VCaP (cell line): ENCODE measurements around the gene ANTXR2.

Experiments
- H3K27ac ChIP-seq: fragments of 450-650 bp; 2 replicates; pipeline ENCODE4 v1.5.1; 2017
- TF ChIP-seq, protein P1 (sequence below): fragments of 450-650 bp; conservative IDR thresholded peaks from 2 replicates; pipeline ENCODE4 v1.5.1; 2017; ENCODE audit warnings: mild to moderate bottlenecking, moderate library complexity

The ANTXR2 gene

GRCh38 chr4:80079255-80079923 lies 6.4 kb upstream of the ANTXR2 start:
- H3K27ac ChIP-seq: no peak overlapping the region
- TF ChIP-seq, protein P1, sequence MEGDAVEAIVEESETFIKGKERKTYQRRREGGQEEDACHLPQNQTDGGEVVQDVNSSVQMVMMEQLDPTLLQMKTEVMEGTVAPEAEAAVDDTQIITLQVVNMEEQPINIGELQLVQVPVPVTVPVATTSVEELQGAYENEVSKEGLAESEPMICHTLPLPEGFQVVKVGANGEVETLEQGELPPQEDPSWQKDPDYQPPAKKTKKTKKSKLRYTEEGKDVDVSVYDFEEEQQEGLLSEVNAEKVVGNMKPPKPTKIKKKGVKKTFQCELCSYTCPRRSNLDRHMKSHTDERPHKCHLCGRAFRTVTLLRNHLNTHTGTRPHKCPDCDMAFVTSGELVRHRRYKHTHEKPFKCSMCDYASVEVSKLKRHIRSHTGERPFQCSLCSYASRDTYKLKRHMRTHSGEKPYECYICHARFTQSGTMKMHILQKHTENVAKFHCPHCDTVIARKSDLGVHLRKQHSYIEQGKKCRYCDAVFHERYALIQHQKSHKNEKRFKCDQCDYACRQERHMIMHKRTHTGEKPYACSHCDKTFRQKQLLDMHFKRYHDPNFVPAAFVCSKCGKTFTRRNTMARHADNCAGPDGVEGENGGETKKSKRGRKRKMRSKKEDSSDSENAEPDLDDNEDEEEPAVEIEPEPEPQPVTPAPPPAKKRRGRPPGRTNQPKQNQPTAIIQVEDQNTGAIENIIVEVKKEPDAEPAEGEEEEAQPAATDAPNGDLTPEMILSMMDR: no peak

- TF ChIP-seq, protein P1: no peak
- H3K27ac ChIP-seq: no peak overlapping the region
Observed at GRCh38 chr4:80078346-80079092, 5.5 kb upstream of the ANTXR2 start.

DNA sequence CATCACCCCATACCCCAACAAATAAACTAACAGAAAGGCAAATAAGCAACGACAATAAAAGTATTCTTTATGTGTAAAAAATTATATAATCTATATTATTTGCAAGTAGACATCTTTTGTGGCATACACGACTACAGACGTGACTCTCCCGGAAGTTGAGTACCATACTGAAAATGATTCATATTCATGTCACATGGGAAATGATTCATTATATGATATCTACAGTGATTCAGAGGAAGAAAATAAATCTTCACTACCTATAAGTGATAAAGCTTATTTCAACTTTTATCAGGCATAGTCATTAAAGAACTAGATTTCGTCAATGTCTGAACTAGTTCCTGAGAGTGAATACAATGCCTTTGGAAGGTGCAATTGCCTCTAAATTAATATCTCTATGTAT lies 4.6 kb upstream of the ANTXR2 start:
- TF ChIP-seq, protein P1: no peak

DNA sequence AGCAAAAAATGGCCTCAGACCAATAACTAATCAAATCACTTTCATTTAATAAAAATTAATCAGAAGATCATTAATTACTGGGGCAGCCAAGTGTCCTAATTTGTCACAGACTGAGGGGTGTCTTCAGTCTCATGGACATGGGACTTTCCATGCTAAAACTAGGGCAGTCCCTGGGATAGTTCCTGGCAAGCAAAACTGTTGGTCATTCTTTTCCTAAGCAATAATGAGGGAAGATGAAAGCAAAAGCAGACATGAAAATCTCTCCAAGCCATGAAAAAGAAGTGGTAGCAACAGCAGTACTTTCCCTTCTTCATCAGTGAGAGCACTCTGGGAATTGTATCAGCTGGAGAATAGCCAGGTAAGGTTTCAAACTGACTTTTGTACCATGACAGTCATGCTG lies 3.7 kb upstream of the ANTXR2 start:
- TF ChIP-seq, protein P1: no peak
- no peak overlapping the region for H3K27ac ChIP-seq

More for the DNA sequence above, 4.6 kb upstream of the ANTXR2 start:
- H3K27ac ChIP-seq: no peak overlapping the region

- TF ChIP-seq, protein P1: no peak
- H3K27ac ChIP-seq: no peak overlapping the region
Observed at GRCh38 chr4:80075995-80076675, 3.1 kb upstream of the ANTXR2 start.

DNA sequence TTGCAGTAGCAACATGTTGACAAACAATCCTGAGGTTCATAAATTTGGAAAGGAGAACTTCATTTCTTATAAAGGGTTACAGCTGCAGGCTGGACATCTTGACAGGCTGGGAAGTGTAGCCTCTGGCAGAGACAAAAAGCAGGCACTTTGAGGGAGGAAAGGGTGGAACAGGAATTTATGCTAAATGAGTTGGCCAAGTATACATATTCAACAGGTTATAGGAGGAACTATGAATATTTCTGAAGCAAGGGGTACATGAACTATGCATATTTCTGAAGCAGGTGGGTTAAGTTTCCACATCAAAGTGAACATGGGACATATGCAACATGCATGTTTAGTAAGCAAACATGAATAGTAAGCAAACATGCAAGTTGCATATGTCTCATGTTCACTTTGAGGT lies 1.6 kb upstream of the ANTXR2 start:
- H3K27ac ChIP-seq: no peak overlapping the region
- TF ChIP-seq, protein P1: no peak

- TF ChIP-seq, protein P1: no peak
- H3K27ac ChIP-seq: peak overlapping the region; percentile 86; the same call in 1 of the 2 replicates
Observed at GRCh38 chr4:80074069-80074468, 1.0 kb upstream of the ANTXR2 start.
